ENCODE results near the gene SLC25A10. TPM values are rescaled to one million over a fixed set of nuclear protein-coding genes. Genes with fewer than 3 reads are reported as not detected.

SLC25A10 gene
- polyA plus RNA-seq, 3 donors: 1.8 to 2.3 (median 1.9) TPM

DNA sequence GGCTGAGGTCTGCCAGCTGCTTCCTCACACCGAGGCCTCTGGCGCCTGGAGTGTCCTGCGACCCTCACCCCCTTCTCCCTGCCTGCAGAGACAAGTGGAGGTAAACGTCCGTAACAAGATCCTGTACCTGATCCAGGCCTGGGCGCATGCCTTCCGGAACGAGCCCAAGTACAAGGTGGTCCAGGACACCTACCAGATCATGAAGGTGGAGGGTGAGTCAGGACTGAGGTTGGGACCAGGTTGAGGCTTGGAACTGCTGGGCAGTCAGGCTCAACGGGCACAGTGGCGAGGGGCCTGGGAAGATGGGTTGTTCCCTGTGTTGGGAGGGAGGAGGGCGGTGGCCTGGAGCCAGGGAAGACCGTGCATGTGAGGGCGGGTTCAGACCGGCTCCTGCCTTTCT lies 23.5 kb upstream of the SLC25A10 start:
- Histone ChIP-seq H3K36me3 (replicated peaks in 1 of 2; ENCODE audit: control insufficient read depth in 1 of 2, insufficient read depth in 2 of 2, low read length in 2 of 2) (peaks cover 82 to 84% of the 10 kb centered on the region in 2 donors), H3K4me3 (replicated peaks in 1 of 3; ENCODE audit: low read depth in 2 of 3, low read length in 3 of 3) (no peak overlapping the region), H3K79me2 (ENCODE audit: insufficient read depth, low read length) (peaks cover 73% of the 10 kb centered on the region), H4K20me1 (ENCODE audit: insufficient read depth, low read length) (peaks cover 94% of the 10 kb centered on the region), H3K4me1 (ENCODE audit: control insufficient read depth in 1 of 2, insufficient read depth in 2 of 2, low read length in 2 of 2) (peaks cover 13 to 15% of the 10 kb centered on the region in 2 donors), H3K9ac (ENCODE audit: insufficient read depth, low read length, poor library complexity, severe bottlenecking) (no peak overlapping the region), H3K27me3 (ENCODE audit: control insufficient read depth in 2 of 2, insufficient read depth in 2 of 2, low read length in 2 of 2) (no peaks in the 10 kb centered on the region), H3K4me2 (replicated peaks; ENCODE audit: extremely low read depth, low read length, poor library complexity, severe bottlenecking) (no peak overlapping the region), H3K9me3 (replicated peaks in 1 of 2; ENCODE audit: control insufficient read depth in 1 of 2, insufficient read depth in 1 of 2, low read length in 2 of 2) (no peaks in the 10 kb centered on the region), H3K27ac (ENCODE audit: low read depth in 1 of 2, low read length in 2 of 2) (no peak overlapping the region), H2AFZ (ENCODE audit: insufficient read depth, low read depth, low read length, poor library complexity, severe bottlenecking) (no peak overlapping the region)
- intact Hi-C loops (cut with micrococcal nuclease): no loop called here
- H3K36me3 Mint-ChIP-seq: peaks cover 61 to 84% of the 10 kb centered on the region in 2 donors
- peak overlapping the region in 2 of 7 donors; percentile 28 to 40 for H3K27ac Mint-ChIP-seq
- no peak overlapping the region for H3K4me3 Mint-ChIP-seq
- H3K9me3 Mint-ChIP-seq: no peaks in the 10 kb centered on the region
- peaks cover 16% of the 10 kb centered on the region for H3K4me1 Mint-ChIP-seq
- 92% methylated on average over 14 of the region's 14 CpGs for WGBS (ENCODE audit: insufficient coverage)
- peaks cover 0 to 1% (median 0%) of the 10 kb centered on the region in 3 donors for H3K27me3 Mint-ChIP-seq (ENCODE audit: low read depth in 3 of 3)
- no peak for DNase-seq
- TF ChIP-seq, protein P1, sequence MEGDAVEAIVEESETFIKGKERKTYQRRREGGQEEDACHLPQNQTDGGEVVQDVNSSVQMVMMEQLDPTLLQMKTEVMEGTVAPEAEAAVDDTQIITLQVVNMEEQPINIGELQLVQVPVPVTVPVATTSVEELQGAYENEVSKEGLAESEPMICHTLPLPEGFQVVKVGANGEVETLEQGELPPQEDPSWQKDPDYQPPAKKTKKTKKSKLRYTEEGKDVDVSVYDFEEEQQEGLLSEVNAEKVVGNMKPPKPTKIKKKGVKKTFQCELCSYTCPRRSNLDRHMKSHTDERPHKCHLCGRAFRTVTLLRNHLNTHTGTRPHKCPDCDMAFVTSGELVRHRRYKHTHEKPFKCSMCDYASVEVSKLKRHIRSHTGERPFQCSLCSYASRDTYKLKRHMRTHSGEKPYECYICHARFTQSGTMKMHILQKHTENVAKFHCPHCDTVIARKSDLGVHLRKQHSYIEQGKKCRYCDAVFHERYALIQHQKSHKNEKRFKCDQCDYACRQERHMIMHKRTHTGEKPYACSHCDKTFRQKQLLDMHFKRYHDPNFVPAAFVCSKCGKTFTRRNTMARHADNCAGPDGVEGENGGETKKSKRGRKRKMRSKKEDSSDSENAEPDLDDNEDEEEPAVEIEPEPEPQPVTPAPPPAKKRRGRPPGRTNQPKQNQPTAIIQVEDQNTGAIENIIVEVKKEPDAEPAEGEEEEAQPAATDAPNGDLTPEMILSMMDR (IDR thresholded peaks at IDR 0.05): no peak

GRCh38 chr17:81690066-81690465 lies 22.0 kb upstream of the SLC25A10 start:
- H3K4me3 ChIP-seq (replicated peaks in 1 of 3; ENCODE audit: low read depth in 2 of 3, low read length in 3 of 3): no peak overlapping the region
- no peak overlapping the region for H3K4me3 Mint-ChIP-seq
- DNase-seq: no peak
- no peaks in the 10 kb centered on the region for H3K27me3 Mint-ChIP-seq (ENCODE audit: low read depth in 3 of 3)
- peaks cover 100% of the 10 kb centered on the region for H4K20me1 ChIP-seq (ENCODE audit: insufficient read depth, low read length)
- H3K9me3 Mint-ChIP-seq: no peaks in the 10 kb centered on the region
- no peak overlapping the region for H3K4me2 ChIP-seq (replicated peaks; ENCODE audit: extremely low read depth, low read length, poor library complexity, severe bottlenecking)
- no peak overlapping the region for H3K9ac ChIP-seq (ENCODE audit: insufficient read depth, low read length, poor library complexity, severe bottlenecking)
- H3K36me3 Mint-ChIP-seq: peaks cover 62 to 97% of the 10 kb centered on the region in 2 donors
- H3K36me3 ChIP-seq (replicated peaks in 1 of 2; ENCODE audit: control insufficient read depth in 1 of 2, insufficient read depth in 2 of 2, low read length in 2 of 2): peaks cover 96 to 99% of the 10 kb centered on the region in 2 donors
- no peaks in the 10 kb centered on the region for H3K9me3 ChIP-seq (replicated peaks in 1 of 2; ENCODE audit: control insufficient read depth in 1 of 2, insufficient read depth in 1 of 2, low read length in 2 of 2)
- H3K79me2 ChIP-seq (ENCODE audit: insufficient read depth, low read length): peaks cover 60% of the 10 kb centered on the region
- no peaks in the 10 kb centered on the region for H3K27me3 ChIP-seq (ENCODE audit: control insufficient read depth in 2 of 2, insufficient read depth in 2 of 2, low read length in 2 of 2)
- no peak overlapping the region for H3K27ac ChIP-seq (ENCODE audit: low read depth in 1 of 2, low read length in 2 of 2)
- intact Hi-C loops (cut with micrococcal nuclease): no loop called here
- TF ChIP-seq, protein P1 (IDR thresholded peaks at IDR 0.05): no peak
- H3K27ac Mint-ChIP-seq: peak overlapping the region in 2 of 7 donors; percentile 33 to 60
- WGBS (ENCODE audit: insufficient coverage): 96% methylated on average over 15 of the region's 18 CpGs
- peaks cover 8% of the 10 kb centered on the region for H3K4me1 Mint-ChIP-seq
- peaks cover 4 to 6% of the 10 kb centered on the region in 2 donors for H3K4me1 ChIP-seq (ENCODE audit: control insufficient read depth in 1 of 2, insufficient read depth in 2 of 2, low read length in 2 of 2)
- no peak overlapping the region for H2AFZ ChIP-seq (ENCODE audit: insufficient read depth, low read depth, low read length, poor library complexity, severe bottlenecking)

All from CD14-positive monocyte (primary cell).